SU-DHL-6 (cell line): ENCODE measurements around the gene GABRA6.

Experiments
- CTCF ChIP-seq: fragments of 200-600 bp; sonication (generic); IDR thresholded peaks from one replicate; pipeline ENCODE4 v1.5.1; 2017; ENCODE audit warnings: antibody characterized with exemption, mild to moderate bottlenecking, low read length, moderate library complexity; ENCODE audit not compliant: insufficient read depth, poor library complexity, severe bottlenecking
- EZH2phosphoT487 ChIP-seq: fragments of 200-600 bp; sonication (generic), shearing (Covaris generic); conservative IDR thresholded peaks from 2 replicates; pipeline ENCODE4 v1.6.1; 2018; ENCODE audit warnings: mild to moderate bottlenecking, antibody characterized with exemption, low read length, moderate library complexity, mixed read lengths

- no peak for TF ChIP-seq EZH2phosphoT487
- no peak for TF ChIP-seq CTCF
Observed at GRCh38 chr5:161734741-161735140, 49.2 kb downstream of the GABRA6 start.
